GDM1 (cell line): ENCODE results near the gene UGP2.

Experiments
- DNase-seq: peaks from one replicate; lab custom pipeline; 2025; lab: John Stamatoyannopoulos, UW

UGP2 gene

DNA sequence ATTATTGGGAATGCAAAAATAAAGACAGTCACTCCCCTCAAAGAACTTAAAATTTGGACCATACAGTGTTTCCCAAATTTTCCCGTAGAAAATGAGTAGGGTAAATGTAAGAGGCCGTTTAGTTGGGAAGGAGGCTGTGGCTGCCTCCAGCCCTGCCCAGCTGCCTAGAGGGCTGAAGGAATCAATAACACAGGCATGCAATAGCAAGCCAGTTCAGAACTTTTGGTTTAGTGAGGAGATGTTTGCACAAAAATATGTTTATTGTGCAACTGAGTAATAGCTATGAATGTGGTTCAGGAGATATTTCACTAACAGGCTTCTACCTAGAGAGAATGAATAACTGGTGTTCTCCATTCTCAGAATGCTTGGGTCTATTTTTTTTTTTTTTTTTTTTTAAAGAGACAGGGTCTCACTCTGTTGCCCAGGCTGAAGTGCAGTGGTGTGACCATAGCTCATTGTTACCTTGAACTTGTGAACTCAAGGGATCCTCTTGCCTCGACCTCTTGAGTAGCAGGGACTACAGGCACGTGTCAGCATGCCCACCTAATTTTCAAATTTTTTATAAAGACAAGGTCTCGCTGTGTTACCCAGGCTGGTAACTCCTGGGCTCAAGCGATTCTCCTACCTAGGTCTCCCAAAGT lies 23.6 kb downstream of the UGP2 start:
- DNase-seq = no peak

DNA sequence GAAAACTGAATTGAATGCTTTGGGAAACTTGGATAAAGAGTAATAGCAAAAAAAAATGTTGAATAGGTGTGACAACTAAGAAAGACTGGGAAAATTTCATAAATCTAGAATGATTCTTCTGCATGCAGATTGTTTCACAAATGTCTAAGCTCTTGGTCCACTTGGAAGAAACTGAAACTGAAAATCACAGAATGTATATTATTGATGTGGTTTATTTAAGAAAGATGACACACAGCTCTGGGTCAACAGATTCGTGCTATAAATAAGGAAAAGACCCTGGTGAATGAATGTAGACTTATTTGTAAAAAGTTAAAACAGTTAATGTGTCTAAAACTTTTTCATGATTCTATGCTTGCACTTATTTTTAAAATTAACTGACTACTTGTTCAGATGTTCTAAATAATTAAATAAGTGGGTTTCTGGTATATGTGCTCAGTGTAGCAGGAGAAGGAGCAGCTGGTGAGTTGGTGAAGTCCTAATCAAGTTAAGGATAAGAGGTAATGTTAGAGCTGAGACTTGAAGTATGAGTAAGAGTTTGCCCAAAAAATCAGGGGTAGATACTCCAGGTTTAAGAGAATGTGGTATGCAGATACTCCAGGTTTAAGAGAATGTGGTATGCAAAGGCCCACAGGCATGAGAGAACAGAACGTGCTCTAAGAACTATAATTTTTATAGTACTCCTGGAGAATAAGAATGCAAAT lies 24.5 kb downstream of the UGP2 start:
- no peak for DNase-seq

DNA sequence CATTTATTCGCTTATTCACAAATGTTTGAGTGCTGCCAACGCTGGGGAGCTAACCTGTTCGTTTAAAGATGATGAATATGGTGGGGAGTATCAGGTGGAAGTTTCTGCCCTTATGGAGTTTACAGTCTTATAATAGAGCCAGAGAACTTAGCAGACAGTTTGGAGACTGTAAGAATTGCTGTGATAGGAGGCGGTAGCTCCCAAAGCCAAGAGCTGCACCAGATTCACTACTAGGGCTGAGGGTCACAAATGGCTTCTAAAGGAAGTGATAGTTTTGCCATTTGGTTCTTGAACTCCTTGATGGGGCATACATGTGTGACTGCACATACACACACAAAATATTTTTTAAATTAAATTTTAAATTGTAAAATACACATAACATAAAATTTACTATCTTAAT lies 29.0 kb downstream of the UGP2 start:
- no peak for DNase-seq

DNA sequence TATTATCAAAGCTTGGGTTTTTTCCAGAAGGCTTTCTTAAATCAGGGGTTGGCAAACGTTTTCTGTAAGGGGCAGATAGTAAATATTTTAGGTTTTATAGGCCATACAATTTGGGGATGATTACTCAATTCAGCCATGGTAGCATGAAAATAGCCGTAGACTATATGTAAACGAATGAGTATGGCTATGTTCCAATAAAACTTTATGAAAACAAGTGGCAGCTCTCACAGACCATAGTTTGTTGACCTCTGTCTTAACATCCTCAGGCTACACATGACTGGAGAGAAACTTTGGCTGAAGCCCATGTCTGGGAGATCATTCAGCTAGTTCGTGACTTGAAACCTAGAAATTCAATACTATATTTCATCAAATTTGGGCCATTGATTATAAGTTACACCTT lies 30.2 kb downstream of the UGP2 start:
- DNase-seq = no peak

DNA sequence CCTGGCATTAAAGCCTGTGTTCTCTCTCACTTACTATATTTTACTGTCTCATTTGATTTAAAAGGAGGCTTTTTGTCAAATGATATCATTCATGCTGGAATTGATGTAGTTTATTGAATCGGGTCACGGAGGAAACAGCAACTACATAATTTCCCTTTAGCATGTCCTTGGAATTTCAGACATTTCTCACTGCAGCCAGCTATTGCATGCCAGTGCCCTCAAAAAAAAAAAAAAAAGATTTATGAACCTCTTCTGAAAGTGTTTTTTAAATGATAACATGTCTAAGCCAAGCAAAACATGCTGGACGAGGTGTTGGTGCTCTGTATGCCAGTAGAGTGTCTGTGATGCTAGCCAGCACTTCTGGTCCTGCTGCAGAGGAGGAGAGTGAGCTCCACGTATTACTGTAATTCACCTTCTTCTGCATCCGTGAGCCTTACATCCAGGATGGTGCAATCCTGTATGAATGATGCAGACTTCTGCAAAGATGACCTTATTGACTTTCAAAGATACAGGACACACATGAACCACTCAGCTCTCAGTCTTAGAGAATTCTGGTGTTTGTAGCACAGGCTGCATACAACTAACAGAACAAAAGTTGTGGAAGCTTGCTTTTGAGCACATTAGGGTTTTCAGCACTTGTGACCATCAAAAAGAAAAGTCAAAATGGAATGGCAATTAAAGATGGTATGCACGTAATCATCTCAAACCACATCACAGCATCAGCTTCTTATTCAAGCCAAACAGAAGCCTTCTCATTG lies 31.1 kb downstream of the UGP2 start:
- DNase-seq = no peak

DNA sequence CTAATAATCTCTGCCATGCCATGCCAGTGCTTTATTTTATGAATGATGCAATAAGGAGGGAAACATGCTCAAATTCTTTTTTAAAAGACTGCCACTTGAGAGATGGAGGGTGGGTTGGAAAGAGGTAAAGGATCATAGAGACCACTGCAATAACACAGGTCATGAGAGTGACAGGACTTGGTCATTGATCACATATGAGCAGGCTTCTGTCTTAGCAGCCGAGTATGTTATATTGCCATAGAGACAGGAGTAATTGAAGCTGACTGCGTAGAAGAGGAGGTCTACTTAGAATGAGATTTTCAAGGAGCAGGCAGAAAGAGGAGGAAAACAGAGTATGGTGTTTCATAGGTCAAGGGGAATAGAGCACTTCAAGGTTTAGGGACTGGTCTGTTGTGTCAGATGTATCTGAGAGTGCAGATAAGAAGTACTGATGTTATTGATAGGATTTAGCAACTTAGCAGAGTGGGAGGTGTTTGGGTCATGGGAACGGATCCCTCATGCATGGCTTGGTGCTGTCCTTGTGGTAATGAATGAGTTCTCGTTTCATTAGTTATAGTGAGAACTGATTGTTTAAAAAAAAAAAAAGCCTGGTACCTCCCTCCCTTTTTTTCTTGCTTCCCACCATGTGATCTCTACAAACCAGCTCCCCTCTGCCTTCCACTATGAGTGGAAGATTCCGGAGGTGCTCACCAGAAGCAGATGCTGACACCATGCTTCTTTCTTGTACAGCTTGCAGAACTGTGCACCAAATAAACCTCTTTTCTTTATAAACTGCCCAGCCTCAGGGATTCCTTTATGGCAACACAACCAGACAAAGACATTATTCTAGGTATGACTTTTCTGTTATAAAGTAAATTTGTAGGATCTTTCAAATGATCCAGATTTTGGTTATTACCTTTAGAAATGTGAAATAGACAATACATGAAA lies 32.8 kb downstream of the UGP2 start:
- DNase-seq = no peak

DNA sequence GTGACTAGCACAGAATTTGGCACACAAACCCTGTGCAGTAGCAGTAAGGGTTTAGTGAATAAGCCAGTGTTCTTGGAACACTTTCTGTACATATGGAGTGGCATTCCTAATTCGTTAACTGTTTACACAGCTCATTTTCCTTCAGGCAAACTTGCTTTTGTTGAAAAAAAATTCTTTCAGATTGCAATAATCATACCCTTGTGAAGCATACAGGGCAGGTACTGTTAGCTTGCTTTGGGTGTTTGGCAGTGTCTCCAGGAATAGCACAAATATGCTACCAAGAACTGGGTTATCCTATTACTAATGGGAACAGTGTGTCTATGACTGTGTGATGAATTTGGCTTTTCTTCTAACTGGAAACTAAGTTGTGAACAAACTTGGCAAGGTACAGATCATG lies 33.4 kb downstream of the UGP2 start:
- no peak for DNase-seq

DNA sequence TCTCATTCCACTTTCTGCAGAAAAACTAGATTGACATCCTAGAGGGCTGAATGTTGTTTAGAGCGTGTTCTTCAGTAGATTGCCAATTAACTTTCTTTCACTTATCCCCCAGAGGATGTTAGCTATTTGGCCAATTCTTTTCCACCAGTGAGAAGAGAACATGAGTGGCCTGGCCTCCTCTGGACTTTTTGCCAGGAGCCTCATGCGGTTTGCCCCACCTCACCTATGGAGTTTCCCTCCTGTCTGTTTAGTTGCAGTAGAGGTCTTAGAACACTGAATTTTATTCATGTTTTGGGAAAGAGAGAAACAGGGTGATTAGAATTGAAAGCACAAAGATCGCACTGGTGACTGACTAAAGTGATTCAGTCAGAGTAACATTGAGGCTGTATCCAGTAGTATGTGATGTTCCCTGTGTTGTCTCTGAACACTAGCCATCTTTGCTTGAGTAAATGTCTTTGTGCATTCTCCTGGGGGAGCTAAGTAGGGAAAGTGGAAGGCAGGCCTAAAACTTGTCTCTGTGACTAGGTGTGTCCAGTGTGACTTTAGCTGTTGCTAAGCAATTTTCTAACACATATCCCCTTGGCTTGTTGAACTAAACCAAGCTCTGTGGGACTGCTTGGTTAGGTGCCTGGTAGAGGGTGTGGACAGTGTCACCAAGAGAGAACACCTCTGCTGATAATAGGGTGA lies 34.0 kb downstream of the UGP2 start:
- DNase-seq = no peak

DNA sequence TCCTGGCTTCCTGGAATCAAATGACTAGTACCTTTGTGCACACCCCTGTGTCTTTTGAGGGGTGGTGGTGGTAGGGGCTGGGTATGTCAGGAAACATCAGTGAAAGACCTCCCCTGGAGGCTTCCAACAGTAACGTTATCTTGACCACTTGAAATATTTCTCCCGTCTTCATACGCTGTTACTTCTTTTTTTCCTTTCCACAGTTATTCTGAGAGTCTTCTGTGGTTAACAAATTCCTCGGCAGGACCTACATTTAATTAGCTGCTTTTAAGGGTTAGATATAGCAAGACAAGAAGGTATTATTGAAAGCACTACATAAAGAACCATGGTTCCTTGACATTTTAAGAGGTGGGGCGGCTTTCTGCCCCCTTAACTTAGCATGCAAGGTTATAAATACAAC lies 34.6 kb downstream of the UGP2 start:
- no peak for DNase-seq

DNA sequence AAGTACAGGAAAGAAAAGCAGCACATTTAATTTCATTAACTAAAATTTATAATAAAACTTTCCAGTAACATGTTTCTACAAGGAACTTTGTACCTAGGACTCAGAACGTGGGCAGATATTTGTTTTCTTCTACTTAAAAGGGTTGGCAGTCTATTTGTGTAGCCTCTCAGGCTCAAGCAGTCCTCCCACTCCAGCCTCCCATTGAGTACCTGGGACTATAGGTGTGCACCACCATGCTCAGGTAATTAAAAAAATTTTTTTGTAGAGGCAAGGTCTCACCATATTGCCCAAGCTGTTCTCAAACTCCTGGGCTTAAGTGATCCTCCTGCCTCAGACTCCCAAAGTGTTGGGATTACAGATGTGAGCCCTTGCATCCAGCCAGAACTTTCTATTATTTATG lies 36.8 kb downstream of the UGP2 start:
- no peak for DNase-seq

DNA sequence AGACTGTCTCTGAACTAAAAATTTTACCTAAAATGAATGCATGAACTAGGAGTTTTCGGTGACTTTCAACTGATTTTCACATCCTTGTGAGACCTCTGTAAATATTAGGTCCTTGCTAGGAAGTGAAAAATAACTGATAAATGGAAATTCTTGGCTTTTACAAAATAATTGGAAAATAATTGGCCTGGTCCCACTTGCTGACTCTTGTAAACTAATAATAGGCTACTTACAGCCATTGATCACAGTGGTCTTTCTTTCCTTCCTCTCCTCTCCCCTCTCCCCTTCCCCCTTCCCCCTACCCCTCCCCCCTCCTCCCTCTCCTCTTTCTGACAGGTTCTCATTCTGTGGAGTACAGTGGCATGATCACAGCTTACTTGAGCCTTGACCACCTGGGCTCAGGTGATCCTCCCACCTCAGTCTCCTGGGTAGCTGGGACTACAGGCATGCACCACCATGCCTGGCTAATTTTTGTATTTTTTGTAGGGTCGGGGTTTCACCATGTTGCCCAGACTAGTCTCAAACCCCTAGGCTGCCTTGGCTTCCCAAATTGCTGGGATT lies 38.3 kb downstream of the UGP2 start:
- no peak for DNase-seq

DNA sequence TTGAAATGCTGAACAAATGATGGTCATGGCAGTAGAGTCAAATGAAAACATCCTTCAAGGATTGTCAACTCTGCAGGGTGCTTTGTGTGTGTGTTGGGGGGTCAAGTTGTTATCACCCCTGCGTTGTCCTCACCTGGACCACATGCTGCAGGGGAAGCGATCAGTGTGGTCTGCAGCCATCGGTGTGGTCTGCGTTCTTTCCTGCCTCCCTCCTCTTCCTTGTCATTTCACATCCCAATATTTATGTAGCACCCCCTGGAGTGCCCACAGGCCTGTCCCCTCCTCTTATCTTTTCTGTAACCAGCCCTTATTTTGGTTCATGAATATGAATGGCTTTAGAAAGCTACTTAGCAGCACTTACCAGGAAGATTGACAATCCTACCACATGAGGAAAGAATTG lies 38.9 kb downstream of the UGP2 start:
- no peak for DNase-seq

DNA sequence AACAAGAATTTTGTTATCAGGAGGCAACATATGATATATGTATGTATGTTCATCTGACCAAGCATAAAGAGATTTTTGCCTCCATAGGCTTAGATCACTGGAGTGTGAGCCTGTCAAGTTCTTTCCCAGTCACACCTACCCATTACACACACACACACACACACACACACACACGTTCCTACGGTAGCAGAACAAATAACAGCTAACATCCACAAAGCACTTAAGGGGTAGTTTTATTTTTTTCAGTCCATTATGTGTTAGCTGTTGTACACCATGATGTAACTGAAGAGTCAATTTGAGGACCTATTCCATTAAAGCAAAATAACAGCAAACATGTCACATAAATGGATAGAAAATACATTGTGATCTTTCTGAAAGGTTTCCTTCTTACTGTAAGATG lies 39.5 kb downstream of the UGP2 start:
- no peak for DNase-seq

DNA sequence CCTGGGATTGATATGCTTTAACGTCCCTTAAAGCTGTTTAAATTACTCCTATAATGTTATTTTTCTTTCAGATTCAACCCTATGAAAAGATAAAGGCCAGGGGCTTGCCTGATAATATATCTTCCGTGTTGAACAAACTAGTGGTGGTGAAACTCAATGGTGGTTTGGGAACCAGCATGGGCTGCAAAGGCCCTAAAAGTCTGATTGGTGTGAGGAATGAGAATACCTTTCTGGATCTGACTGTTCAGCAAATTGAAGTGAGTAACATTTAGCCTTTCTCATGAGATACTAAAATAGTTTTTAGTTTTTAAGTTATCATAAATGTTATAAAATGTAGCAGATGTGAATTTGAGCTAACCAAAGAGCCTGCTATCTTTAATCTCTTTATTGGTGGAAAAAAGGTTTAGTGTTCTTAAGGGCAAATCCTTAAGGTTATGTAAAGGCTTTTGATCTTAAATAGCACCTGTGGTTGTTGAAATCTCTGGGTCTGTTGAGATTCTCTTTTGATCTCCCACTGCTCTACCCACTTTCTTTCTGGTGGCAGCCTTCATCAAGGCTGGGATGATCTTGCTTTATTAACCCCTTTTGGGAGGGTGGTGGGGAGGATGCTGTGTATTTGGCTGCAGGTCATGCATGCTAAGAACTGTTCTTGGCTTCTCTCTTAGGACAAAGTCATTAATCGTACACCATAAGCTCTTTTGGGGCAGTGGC lies 40.9 kb downstream of the UGP2 start:
- DNase-seq = no peak

DNA sequence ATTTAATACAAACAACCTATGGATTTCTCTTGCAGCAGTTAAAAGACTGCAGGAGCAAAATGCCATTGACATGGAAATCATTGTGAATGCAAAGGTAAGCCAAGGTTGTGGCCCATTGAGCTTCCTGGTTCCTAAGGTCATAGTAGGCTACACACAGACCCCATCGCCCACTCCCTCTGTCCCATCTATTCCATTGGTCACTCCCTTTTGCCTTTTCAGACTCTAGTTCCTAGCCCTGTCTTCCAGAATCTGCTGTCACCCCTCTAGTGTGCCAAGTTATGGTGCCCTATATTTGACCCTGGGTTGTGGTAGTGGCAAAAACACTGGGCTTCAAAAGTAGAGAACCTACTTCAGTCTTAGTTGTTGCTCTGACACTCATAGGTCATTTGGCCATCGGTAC lies 44.7 kb downstream of the UGP2 start:
- DNase-seq = no peak

DNA sequence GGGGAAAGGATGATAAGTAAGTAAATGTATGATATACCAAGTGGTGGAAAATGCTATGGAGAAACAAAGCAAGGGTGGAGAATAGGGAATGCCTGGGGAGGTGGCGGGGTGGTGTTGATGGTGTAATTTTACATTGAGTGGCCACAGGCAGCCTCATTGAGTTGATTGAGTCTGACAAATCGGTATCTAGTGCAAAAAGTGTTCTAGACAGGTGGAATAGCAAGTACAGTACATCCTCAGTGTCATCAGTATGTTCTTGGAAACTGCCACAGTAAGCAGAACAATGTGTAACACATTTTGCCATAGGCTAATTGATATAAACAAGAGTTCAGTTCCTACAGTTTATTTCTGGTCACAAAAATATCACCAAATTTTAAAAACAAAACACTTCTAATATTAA lies 46.4 kb downstream of the UGP2 start:
- no peak for DNase-seq

DNA sequence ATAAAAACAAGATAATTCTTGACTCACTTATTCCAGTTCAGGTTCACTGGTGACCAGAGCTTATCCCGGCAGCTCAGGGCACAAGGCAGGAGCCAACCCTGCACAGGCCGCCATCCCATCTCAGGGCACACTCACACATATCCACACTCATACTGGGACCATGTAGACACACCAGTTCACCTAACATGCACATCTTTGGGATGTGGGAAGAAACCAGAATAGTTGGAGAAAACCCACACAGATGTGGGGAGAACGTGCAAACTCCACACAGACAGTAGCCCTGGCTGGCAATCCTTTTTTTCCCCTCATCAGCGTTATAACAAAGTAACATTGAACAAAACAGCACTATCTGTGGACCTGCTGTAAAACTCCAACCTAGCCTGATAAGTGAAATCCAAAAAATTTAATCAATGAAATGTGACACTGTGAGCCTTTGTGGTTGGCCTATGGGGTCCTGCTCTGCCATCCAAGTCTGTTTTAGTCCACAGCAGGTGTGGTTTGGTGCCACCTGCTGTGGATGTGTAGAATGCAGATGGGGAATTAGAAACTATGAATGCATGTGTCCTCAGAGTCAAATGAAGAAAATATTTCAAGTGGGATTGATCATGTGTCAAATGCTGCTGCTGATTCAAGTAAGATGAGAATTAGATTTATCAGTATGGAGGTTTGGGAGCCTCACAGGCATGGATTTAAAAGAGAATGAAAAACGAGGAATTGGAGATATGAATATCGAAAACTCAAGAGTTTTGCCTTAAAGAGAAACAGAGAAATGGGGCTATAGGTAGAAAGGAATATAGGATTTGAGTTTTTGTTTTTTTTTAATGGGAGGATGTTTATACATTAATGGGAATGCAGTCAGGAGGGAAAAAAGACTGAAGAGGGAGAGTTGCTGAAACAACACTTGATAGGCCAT lies 47.0 kb downstream of the UGP2 start:
- DNase-seq = peak; percentile 5

DNA sequence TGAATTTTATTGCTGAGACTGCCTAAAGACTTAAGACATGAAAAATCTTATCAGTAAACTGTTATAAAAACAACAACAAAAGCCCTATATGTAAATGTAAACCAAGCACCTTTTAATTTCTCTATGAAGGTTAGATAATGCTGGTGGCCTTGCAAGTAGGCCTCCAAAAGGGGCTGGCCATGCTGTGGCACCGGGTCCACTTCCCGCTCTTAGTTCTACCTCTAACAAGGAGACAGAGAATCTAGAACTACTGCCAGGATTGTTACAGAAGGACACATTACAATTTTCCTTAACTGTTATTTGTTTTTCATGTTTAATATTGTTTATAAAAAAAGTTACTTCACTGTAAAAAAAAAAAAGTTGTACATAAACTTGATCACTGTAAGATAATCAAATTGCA lies 49.0 kb downstream of the UGP2 start:
- no peak for DNase-seq

DNA sequence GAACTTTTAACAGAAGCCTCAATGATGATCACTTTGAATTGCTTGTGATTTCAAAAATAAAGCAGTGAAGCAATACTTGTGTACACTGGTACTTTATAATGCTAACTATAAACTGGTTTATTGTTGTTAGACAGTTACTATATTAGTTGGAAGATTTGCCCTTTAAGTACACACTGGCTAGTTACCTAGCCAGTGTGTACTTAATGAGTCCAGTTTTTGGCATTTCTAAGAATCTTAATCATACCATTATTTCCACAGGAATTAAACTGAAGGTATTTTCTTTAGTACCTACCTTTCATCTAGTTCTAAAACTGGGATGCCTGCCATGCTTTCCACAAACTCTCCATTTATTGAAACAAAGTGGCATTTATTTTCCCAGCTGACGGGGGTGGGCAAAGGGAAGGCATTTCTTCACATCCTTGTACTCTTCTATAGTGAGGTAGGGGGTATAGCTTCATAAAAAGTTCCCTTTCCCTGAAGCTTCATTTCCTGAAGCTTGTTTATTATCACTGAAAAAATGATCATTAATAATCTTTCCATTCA lies 49.9 kb downstream of the UGP2 start:
- DNase-seq = no peak
